Testis (tissue), 2 donors: ENCODE measurements around the gene GRIN2C.

Source experiments
- POLR2A ChIP-seq: fragments of 450-650 bp; IDR thresholded peaks from one replicate; pipeline ENCODE4 v1.6.1; 2017; ENCODE audit warnings: antibody characterized with exemption, mild to moderate bottlenecking, moderate library complexity
- TF ChIP-seq, protein P1 (sequence below), 3 experiments: fragments of 450-650 bp in 2 of 3; fragments of 200-600 bp in 1 of 3; sonication (generic) in 1 of 3; IDR thresholded peaks; one replicate each; pipeline ENCODE4 v1.5.1; 2016 to 2019; ENCODE audit warnings: antibody characterized with exemption in 3 of 3, mild to moderate bottlenecking in 2 of 3, moderate library complexity in 1 of 3

- TF ChIP-seq, protein P1, sequence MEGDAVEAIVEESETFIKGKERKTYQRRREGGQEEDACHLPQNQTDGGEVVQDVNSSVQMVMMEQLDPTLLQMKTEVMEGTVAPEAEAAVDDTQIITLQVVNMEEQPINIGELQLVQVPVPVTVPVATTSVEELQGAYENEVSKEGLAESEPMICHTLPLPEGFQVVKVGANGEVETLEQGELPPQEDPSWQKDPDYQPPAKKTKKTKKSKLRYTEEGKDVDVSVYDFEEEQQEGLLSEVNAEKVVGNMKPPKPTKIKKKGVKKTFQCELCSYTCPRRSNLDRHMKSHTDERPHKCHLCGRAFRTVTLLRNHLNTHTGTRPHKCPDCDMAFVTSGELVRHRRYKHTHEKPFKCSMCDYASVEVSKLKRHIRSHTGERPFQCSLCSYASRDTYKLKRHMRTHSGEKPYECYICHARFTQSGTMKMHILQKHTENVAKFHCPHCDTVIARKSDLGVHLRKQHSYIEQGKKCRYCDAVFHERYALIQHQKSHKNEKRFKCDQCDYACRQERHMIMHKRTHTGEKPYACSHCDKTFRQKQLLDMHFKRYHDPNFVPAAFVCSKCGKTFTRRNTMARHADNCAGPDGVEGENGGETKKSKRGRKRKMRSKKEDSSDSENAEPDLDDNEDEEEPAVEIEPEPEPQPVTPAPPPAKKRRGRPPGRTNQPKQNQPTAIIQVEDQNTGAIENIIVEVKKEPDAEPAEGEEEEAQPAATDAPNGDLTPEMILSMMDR (IDR thresholded peaks at IDR 0.05) = no peak
- no peak for TF ChIP-seq POLR2A
Measured at GRCh38 chr17:74853669-74854068, 6.0 kb downstream of the GRIN2C start.
